NCI-H2081 treated with DMSO at 0.1 percent for 48 hours (cell line): ENCODE results near the gene CHMP6.
"Not testable (repeated sequence)": the region's sequence is repeated elsewhere in the genome, so short reads cannot be mapped to it uniquely, and the experiment has no call there.

Experiments
- DNase-seq: peaks from one replicate; lab custom pipeline; 2025; lab: John Stamatoyannopoulos, UW

Gene CHMP6

GRCh38 chr17:81030312-81030711 is 38.7 kb downstream of the CHMP6 start:
- not testable (repeated sequence) for DNase-seq

- DNase-seq: no peak
These were observed 39.3 kb downstream of the CHMP6 start for GRCh38 chr17:81030741-81031565.

GRCh38 chr17:81031566-81032550 is 40.2 kb downstream of the CHMP6 start:
- no peak for DNase-seq

GRCh38 chr17:81032641-81033480 is 41.2 kb downstream of the CHMP6 start:
- DNase-seq: no peak

GRCh38 chr17:81033535-81034167 is 42.0 kb downstream of the CHMP6 start:
- DNase-seq: no peak

- DNase-seq: no peak
These were observed 42.6 kb downstream of the CHMP6 start for GRCh38 chr17:81034168-81034777.

GRCh38 chr17:81034779-81035520 is 43.3 kb downstream of the CHMP6 start, which contains the start of gene BAIAP2:
TSS of gene BAIAP2 (plus strand) at chr17:81035151. CDS start at chr17:81035255, 104 bp downstream.
- DNase-seq: peak; percentile 69

- no peak for DNase-seq
These were observed 44.0 kb downstream of the CHMP6 start for GRCh38 chr17:81035521-81036196.

GRCh38 chr17:81036197-81036941 is 44.7 kb downstream of the CHMP6 start:
- DNase-seq: no peak

GRCh38 chr17:81037026-81037797 is 45.6 kb downstream of the CHMP6 start:
- no peak for DNase-seq

GRCh38 chr17:81037798-81038733 is 46.4 kb downstream of the CHMP6 start:
- DNase-seq: no peak

- no peak for DNase-seq
These were observed 47.5 kb downstream of the CHMP6 start for GRCh38 chr17:81039096-81039495.

GRCh38 chr17:81039854-81040758 is 48.5 kb downstream of the CHMP6 start:
- no peak for DNase-seq

GRCh38 chr17:81040791-81041337 is 49.2 kb downstream of the CHMP6 start:
- no peak for DNase-seq

- no peak for DNase-seq
These were observed 51.0 kb downstream of the CHMP6 start for GRCh38 chr17:81042606-81043005.
